WTC11 (cell line): ENCODE data around the gene KAZALD1. TPM values are rescaled to one million over a fixed set of nuclear protein-coding genes. Genes with fewer than 3 reads are reported as not detected.

ENCODE experiments used
- ATAC-seq: fragments of 200-7000 bp; cut with Tn5 transposase; 2 replicates; pipeline ENCODE4 v1.10.0; 2021; ENCODE audit warnings: mild to moderate bottlenecking, moderate library complexity
- CTCF ChIA-PET: fragments of 300-600 bp; sonication (Branson Sonifier 250); formaldehyde crosslinking; loops from one replicate; lab custom pipeline; 2021; ENCODE audit warnings: antibody characterized with exemption; lab: Charles Lee
- POLR2A ChIA-PET: fragments of 350-600 bp; sonication (Branson Sonifier 250); formaldehyde crosslinking; loops from one replicate; lab custom pipeline; 2021; ENCODE audit warnings: antibody characterized with exemption; lab: Charles Lee
- DNase-seq: peaks from one replicate; pipeline ENCODE4 v3.0.0; 2021; ENCODE audit warnings: low spot score
- H3K27ac Mint-ChIP-seq: 2 replicates; pipeline ENCODE4 v1.8.0; 2021; ENCODE audit warnings: mixed read lengths
- H3K27me3 Mint-ChIP-seq: 2 replicates; pipeline ENCODE4 v1.8.0; 2021; ENCODE audit warnings: low read depth, mild to moderate bottlenecking, moderate library complexity, mixed read lengths
- H3K36me3 Mint-ChIP-seq: 2 replicates; pipeline ENCODE4 v1.8.0; 2021; ENCODE audit warnings: mixed read lengths
- H3K4me1 Mint-ChIP-seq: 2 replicates; pipeline ENCODE4 v1.8.0; 2022; ENCODE audit warnings: mixed read lengths
- H3K4me3 Mint-ChIP-seq: 2 replicates; pipeline ENCODE4 v1.8.0; 2021; ENCODE audit warnings: mild to moderate bottlenecking, moderate library complexity, mixed read lengths
- H3K9me3 Mint-ChIP-seq: 2 replicates; pipeline ENCODE4 v1.8.0; 2021; ENCODE audit warnings: mixed read lengths
- AR ChIP-seq: fragments of 250-450 bp; sonication (Bioruptor Pico); IDR thresholded peaks from 2 replicates; pipeline ENCODE4 v1.9.0; 2021; ENCODE audit warnings: mild to moderate bottlenecking
- ATF2 ChIP-seq: sonication (generic); formaldehyde crosslinking; IDR thresholded peaks from 2 replicates; pipeline ENCODE4 v1.8.1; 2022; ENCODE audit warnings: low read depth, missing genetic modification reagents, borderline replicate concordance
- CREB1 ChIP-seq: sonication (generic); formaldehyde crosslinking; IDR thresholded peaks from 2 replicates; pipeline ENCODE4 v1.8.0; 2023; ENCODE audit warnings: mild to moderate bottlenecking, missing genetic modification reagents
- CTCF ChIP-seq: fragments of 200-600 bp; IDR thresholded peaks from 2 replicates; pipeline ENCODE4 v1.8.0; 2022; ENCODE audit warnings: antibody characterized with exemption
- E2F5 ChIP-seq: sonication (generic); formaldehyde crosslinking; IDR thresholded peaks from 2 replicates; pipeline ENCODE4 v1.8.1; 2022; ENCODE audit warnings: mild to moderate bottlenecking, moderate library complexity, missing genetic modification reagents
- ESRRA ChIP-seq: sonication (generic); formaldehyde crosslinking; IDR thresholded peaks from 2 replicates; pipeline ENCODE4 v1.8.1; 2022; ENCODE audit warnings: mild to moderate bottlenecking, missing genetic modification reagents, borderline replicate concordance
- FOXP1 ChIP-seq: sonication (generic); formaldehyde crosslinking; IDR thresholded peaks from 2 replicates; pipeline ENCODE4 v1.8.0; 2022; ENCODE audit warnings: missing genetic modification reagents, mild to moderate bottlenecking, moderate library complexity, borderline replicate concordance
- IRF2 ChIP-seq: sonication (generic); formaldehyde crosslinking; IDR thresholded peaks from 2 replicates; pipeline ENCODE4 v1.8.0; 2022; ENCODE audit warnings: low read depth, missing genetic modification reagents, borderline replicate concordance
- MLX ChIP-seq: sonication (generic); formaldehyde crosslinking; IDR thresholded peaks from 2 replicates; pipeline ENCODE4 v1.8.1; 2023; ENCODE audit warnings: mild to moderate bottlenecking, missing genetic modification reagents, moderate library complexity
- NR2C2 ChIP-seq: sonication (generic); formaldehyde crosslinking; IDR thresholded peaks from 2 replicates; pipeline ENCODE4 v1.8.0; 2022; ENCODE audit warnings: mild to moderate bottlenecking, missing genetic modification reagents
- SMAD3 ChIP-seq: sonication (generic); formaldehyde crosslinking; IDR thresholded peaks from 2 replicates; pipeline ENCODE4 v1.8.0; 2022; ENCODE audit warnings: missing genetic modification reagents, mild to moderate bottlenecking, borderline replicate concordance
- STAT6 ChIP-seq: sonication (generic); formaldehyde crosslinking; conservative IDR thresholded peaks from 2 replicates; pipeline ENCODE4 v1.8.1; 2023; ENCODE audit warnings: mild to moderate bottlenecking, low read depth, missing genetic modification reagents, moderate library complexity
- ZNF532 ChIP-seq: fragments of 250-450 bp; sonication (Bioruptor Pico); IDR thresholded peaks from 2 replicates; pipeline ENCODE4 v1.9.0; 2021; ENCODE audit warnings: mild to moderate bottlenecking, borderline replicate concordance
- ZNF671 ChIP-seq: fragments of 250-450 bp; sonication (Bioruptor Pico); IDR thresholded peaks from 2 replicates; pipeline ENCODE4 v1.8.0; 2021; ENCODE audit warnings: mild to moderate bottlenecking
- total RNA-seq: library from RNA; stranded (reverse); gene quantifications from 3 replicates; pipeline ENCODE4 v1.2.3, GENCODE V29; 2021

The KAZALD1 gene
- total RNA-seq, 1 experiment from 2014 or later = 19.2 TPM

- H3K27ac Mint-ChIP-seq = no peak overlapping the region
- ChIA-PET POLR2A (interaction anchor here (0.7 to 1.3 kb wide), 3 partner anchors 24 to 29 kb away, joined by 3 to 5 read pairs (median 3); no protein-coding TSS in a partner anchor), CTCF (interaction anchor here (0.7 to 15.0 kb wide), 10 partner anchors 10 to 141 kb away, joined by 3 to 405 read pairs (median 6); partner anchors contain the start of gene KAZALD1)
- DNase-seq (no peak), ATAC-seq (no peak)
- TF ChIP-seq IRF2 (CRISPR knock-in tag) (no peak), MLX (CRISPR knock-in tag) (no peak), CREB1 (CRISPR knock-in tag) (no peak)
- no peaks in the 10 kb centered on the region for H3K36me3 Mint-ChIP-seq
- no peaks in the 10 kb centered on the region for H3K9me3 Mint-ChIP-seq
- peaks cover 66% of the 10 kb centered on the region for H3K27me3 Mint-ChIP-seq
- H3K4me1 Mint-ChIP-seq = peaks cover 41% of the 10 kb centered on the region
- no peak overlapping the region; the same call in 1 of the 2 replicates for H3K4me3 Mint-ChIP-seq
Observed at GRCh38 chr10:101071885-101072433, 10.2 kb downstream of the KAZALD1 start.

GRCh38 chr10:101072923-101073322, 11.1 kb downstream of the KAZALD1 start:
- Mint-ChIP-seq H3K4me3 (no peak overlapping the region), H3K9me3 (no peaks in the 10 kb centered on the region), H3K27me3 (peaks cover 59% of the 10 kb centered on the region)
- CTCF ChIA-PET = interaction anchor here (0.6 to 5.5 kb wide), 5 partner anchors 12 to 885 kb away, joined by 3 to 84 read pairs (median 18); partner anchors contain the start of gene KAZALD1
- POLR2A ChIA-PET = no interaction called here
- no peak for DNase-seq
- no peak for TF ChIP-seq FOXP1 (CRISPR knock-in tag)
- TF ChIP-seq CREB1 (CRISPR knock-in tag) = no peak
- TF ChIP-seq STAT6 = no peak
- no peak for TF ChIP-seq SMAD3
- TF ChIP-seq AR (CRISPR knock-in tag) = no peak
- TF ChIP-seq ESRRA (CRISPR knock-in tag) = no peak
- no peak for TF ChIP-seq ATF2
- TF ChIP-seq, all 79 proteins: peak for 0
- Mint-ChIP-seq H3K36me3 (no peaks in the 10 kb centered on the region), H3K27ac (no peak overlapping the region), H3K4me1 (peaks cover 41% of the 10 kb centered on the region)
- ATAC-seq = no peak

- DNase-seq (no peak), ATAC-seq (peak; percentile 57)
- Mint-ChIP-seq H3K4me1 (peaks cover 41% of the 10 kb centered on the region), H3K9me3 (no peaks in the 10 kb centered on the region), H3K27ac (no peak overlapping the region), H3K27me3 (peaks cover 65% of the 10 kb centered on the region), H3K4me3 (peak overlapping the region; percentile 39; the same call in 1 of the 2 replicates), H3K36me3 (no peaks in the 10 kb centered on the region)
- POLR2A ChIA-PET = interaction anchor here (0.6 kb wide), 1 partner anchor 364 kb away, joined by 4 read pairs; no protein-coding TSS in a partner anchor
- CTCF ChIA-PET = interaction anchor here (0.6 to 5.5 kb wide), 21 partner anchors 8 to 195 kb away, joined by 3 to 84 read pairs (median 5); partner anchors contain the start of genes KAZALD1 and TLX1
- TF ChIP-seq ZNF671 (CRISPR knock-in tag) = no peak
- no peak for TF ChIP-seq NR2C2 (CRISPR knock-in tag)
- no peak for TF ChIP-seq E2F5 (CRISPR knock-in tag)
- TF ChIP-seq CTCF = no peak
- no peak for TF ChIP-seq MLX (CRISPR knock-in tag)
- no peak for TF ChIP-seq ZNF532 (CRISPR knock-in tag)
Observed at GRCh38 chr10:101073631-101074030, 11.8 kb downstream of the KAZALD1 start.
